ENCODE data around the gene PIM3.

Gene PIM3

DNA sequence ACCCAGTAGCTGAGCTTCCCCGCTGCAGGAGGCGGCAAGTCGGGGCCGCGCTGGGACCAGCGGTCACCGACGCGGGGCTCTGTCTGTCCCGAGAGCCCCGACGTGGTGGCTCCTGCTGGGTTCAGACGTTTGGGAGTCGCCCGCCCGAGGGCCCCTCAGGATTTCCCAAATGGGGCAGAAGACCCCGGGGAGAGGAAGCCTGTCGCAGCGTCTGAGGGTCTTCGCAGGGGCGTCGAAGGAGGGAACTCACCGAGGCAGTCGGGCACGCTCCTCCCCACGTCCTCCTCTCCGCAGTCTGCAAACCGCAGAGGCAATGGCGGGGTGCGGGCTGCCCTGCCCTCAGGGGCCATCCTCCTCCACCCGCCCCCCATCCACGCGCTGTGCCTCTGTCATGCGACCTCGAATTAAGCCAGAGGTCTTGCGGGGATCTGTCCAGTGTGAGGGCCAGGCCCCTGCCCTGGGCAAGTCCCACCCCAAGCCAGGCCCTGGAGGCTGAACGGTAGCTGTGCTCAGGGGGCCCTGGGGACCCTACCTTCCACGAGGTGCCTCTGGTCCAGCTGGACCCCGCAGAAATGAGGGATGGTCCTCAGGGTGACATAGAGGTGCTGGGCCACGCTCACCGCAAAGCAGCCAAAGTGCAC lies 39.5 kb downstream of the PIM3 start:
- TF ChIP-seq, protein P1, sequence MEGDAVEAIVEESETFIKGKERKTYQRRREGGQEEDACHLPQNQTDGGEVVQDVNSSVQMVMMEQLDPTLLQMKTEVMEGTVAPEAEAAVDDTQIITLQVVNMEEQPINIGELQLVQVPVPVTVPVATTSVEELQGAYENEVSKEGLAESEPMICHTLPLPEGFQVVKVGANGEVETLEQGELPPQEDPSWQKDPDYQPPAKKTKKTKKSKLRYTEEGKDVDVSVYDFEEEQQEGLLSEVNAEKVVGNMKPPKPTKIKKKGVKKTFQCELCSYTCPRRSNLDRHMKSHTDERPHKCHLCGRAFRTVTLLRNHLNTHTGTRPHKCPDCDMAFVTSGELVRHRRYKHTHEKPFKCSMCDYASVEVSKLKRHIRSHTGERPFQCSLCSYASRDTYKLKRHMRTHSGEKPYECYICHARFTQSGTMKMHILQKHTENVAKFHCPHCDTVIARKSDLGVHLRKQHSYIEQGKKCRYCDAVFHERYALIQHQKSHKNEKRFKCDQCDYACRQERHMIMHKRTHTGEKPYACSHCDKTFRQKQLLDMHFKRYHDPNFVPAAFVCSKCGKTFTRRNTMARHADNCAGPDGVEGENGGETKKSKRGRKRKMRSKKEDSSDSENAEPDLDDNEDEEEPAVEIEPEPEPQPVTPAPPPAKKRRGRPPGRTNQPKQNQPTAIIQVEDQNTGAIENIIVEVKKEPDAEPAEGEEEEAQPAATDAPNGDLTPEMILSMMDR (IDR thresholded peaks at IDR 0.05; ENCODE audit: insufficient read depth, low read length, missing control alignments), result no peak
- ChIA-PET CTCF (interaction anchor here (0.8 to 1.8 kb wide), 3 partner anchors 13 to 30 kb away, joined by 3 to 4 read pairs (median 3); partner anchors contain the start of gene IL17REL), POLR2A (no interaction called here)
- DNase-seq (ENCODE audit: low read depth, low spot score), result no peak
- no peak overlapping the region for H3K4me3 ChIP-seq (ENCODE audit: low read depth, low read length)

DNA sequence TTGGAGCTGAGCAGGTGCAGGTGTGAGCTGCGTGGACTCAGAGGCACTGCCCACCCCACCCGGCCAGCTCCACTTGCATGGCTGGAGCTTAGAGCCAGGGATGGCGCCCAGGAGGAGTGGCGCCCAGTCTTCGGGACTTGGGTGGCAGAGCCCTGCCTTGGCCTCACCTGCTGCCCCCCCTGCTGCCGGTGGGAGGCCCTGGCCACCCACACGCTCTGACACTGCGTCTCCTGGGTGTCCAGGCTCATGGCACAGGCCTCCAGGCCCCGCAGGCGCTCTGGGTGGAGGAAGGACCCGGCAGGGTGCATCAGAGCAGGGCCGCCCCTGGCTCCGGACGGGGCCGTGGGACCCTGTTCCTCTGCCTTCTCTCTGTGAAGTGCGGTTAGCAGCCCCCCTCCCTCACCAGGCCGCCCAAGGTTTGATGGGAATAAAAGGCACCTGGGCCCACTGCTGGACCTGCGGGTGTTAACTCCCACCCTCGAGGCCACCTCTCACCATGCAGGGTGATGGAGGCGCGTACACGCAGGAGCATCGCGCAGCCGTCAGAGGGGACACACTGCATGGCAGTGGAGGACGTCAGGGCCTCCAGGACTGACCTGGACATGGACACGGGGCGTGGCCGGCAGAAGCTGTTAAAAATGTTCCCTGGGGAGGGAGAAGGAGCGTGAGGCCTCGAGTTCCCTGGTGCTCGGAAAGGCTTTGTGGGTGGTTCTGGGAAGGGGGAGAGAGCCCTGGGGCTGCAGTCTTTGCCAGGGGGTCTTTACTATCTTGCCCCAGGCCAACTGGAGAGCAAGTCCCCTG lies 40.2 kb downstream of the PIM3 start:
- no peak for DNase-seq (ENCODE audit: low read depth, low spot score)
- POLR2A ChIA-PET, result no interaction called here
- CTCF ChIA-PET, result interaction anchor here (0.8 to 2.5 kb wide), 6 partner anchors 8 to 29 kb away, joined by 3 to 8 read pairs (median 4); partner anchors contain the start of gene IL17REL
- TF ChIP-seq, protein P1 (IDR thresholded peaks at IDR 0.05; ENCODE audit: insufficient read depth, low read length, missing control alignments), result no peak
- no peak overlapping the region for H3K4me3 ChIP-seq (ENCODE audit: low read depth, low read length)

DNA sequence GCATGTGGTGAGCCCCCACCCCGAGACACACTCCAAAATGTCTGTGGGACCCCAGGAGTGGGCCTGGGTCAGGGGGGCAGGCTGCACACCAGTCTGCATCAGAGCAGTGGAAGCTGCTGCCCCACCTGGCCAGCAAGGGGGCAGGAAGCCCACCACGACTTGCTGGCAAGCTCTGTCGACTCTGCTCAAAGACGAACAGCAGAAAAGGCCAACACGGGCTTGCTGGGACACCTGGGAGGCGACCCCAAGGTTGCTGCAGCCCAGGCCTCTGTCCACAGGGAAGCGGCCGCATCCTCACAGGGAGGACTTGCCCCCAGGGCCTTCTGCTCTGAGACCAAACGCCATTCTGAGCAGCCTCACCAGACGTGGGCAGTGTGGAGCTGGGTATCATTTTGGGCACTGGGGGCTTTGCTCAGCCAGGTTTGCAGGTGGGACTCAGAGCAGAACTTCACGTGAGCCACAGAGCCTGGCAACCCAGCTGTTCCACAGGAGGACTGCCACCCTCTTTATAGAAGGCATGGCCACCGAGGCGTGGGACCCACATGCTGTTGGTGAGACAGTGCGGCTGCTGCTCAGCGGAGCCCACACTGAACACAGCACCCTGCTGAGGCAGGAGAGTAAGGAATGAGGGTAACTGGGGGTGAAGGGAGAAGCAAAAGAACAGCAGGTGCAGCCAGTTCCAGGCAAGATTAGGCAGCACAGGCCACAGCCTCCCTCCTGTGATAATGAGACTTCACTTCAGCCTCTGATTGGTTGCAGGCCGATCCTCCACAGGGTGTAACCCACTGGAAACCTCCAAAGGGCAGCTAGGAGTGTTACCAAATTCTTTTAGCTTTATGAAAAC lies 41.0 kb downstream of the PIM3 start:
- no peak for DNase-seq (ENCODE audit: low read depth, low spot score)
- no peak overlapping the region for H3K4me3 ChIP-seq (ENCODE audit: low read depth, low read length)
- TF ChIP-seq, protein P1 (IDR thresholded peaks at IDR 0.05; ENCODE audit: insufficient read depth, low read length, missing control alignments), result no peak
- POLR2A ChIA-PET, result no interaction called here
- CTCF ChIA-PET, result interaction anchor here (1.1 to 2.5 kb wide), 4 partner anchors 9 to 29 kb away, joined by 3 to 8 read pairs (median 4); partner anchors contain the start of gene IL17REL

DNA sequence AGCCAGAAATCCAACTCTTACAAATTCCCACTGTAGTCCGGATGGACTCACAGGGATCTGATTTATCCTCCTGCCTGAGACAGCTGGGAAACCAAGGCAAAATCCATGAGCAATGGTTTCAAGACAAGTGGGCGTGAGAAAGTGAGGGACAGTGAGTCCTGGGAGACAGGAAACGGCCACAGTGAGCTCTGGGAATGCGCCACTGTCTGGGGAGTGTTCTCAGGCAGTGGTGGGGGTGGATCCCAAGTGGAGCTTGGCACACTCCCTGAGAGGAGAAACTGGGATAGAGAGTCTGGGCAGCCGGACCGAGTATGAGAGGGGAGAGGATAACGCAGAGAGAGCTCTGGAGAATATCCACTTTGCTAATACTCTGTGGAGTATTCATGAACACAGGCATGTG lies 42.2 kb downstream of the PIM3 start:
- CTCF ChIA-PET, result interaction anchor here (2.5 kb wide), 1 partner anchor 10 kb away, joined by 8 read pairs; no protein-coding TSS in a partner anchor
- DNase-seq (ENCODE audit: low read depth, low spot score), result no peak
- POLR2A ChIA-PET, result no interaction called here
- no peak overlapping the region for H3K4me3 ChIP-seq (ENCODE audit: low read depth, low read length)
- TF ChIP-seq, protein P1 (IDR thresholded peaks at IDR 0.05; ENCODE audit: insufficient read depth, low read length, missing control alignments), result no peak

DNA sequence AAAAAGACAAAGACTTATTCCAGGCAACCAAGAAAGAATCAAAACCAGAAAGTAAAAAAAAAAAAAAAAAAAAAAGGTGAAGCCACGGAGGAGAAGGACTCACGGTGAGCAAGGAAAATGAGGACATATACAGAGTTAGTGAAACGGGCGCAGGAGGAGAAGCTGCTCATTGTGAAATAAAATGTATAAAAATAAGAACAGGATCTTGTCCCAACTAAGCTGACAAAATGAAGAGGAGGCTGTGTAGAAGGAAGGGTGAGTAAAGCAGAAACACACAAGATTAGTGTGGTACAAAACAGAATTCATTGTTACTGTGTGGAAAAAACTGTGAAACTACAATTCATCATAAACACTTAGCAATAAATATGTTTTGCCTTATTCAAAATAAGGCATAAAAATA lies 44.3 kb downstream of the PIM3 start:
- no peak for DNase-seq (ENCODE audit: low read depth, low spot score)
- CTCF ChIA-PET, result interaction anchor here (2.5 kb wide), 1 partner anchor 12 kb away, joined by 23 read pairs; no protein-coding TSS in a partner anchor
- POLR2A ChIA-PET, result no interaction called here

More for the DNA sequence above, 44.3 kb downstream of the PIM3 start:
- TF ChIP-seq, protein P1 (IDR thresholded peaks at IDR 0.05; ENCODE audit: insufficient read depth, low read length, missing control alignments), result no peak
- H3K4me3 ChIP-seq (ENCODE audit: low read depth, low read length), result no peak overlapping the region
